ENCODE measurements around the gene KLHL10.

Gene KLHL10

GRCh38 chr17:41818024-41818423 is 19.6 kb upstream of the KLHL10 start:
- Histone ChIP-seq H3K27me3 (replicated peaks; ENCODE audit: insufficient read depth, low read length) (peaks cover 9% of the 10 kb centered on the region), H3K79me2 (ENCODE audit: low read length) (no peaks in the 10 kb centered on the region), H4K20me1 (ENCODE audit: insufficient read depth, low read length) (no peaks in the 10 kb centered on the region), H3K9me3 (replicated peaks; ENCODE audit: insufficient read depth, low read length) (no peaks in the 10 kb centered on the region), H3K27ac (ENCODE audit: low read length) (no peak overlapping the region), H3K4me3 (ENCODE audit: low read length) (no peak overlapping the region), H3K9me2 (replicated peaks; ENCODE audit: insufficient read depth, low read length) (no peaks in the 10 kb centered on the region), H3F3A (ENCODE audit: insufficient read depth, low read length) (no peaks in the 10 kb centered on the region), H3K4me1 (ENCODE audit: low read length) (no peaks in the 10 kb centered on the region), H3K36me3 (replicated peaks; ENCODE audit: insufficient read depth, low read length) (no peaks in the 10 kb centered on the region), H2AFZ (ENCODE audit: low read length) (no peak overlapping the region), H3K9ac (ENCODE audit: low read length) (no peak overlapping the region), H3K4me2 (ENCODE audit: low read depth, low read length) (no peak overlapping the region)
- no peak for TF ChIP-seq EZH2 (optimal IDR thresholded peaks at IDR 0.05; ENCODE audit: low read depth, low read length)
- TF ChIP-seq CTCF (IDR thresholded peaks at IDR 0.05; ENCODE audit: low read length): no peak
- no peak for TF ChIP-seq EZH2phosphoT487 (IDR thresholded peaks at IDR 0.05; ENCODE audit: low read length)
- DNase-seq: no peak

GRCh38 chr17:41821776-41822175 is 15.8 kb upstream of the KLHL10 start:
- no peaks in the 10 kb centered on the region for H3K79me2 ChIP-seq (ENCODE audit: low read length)
- H2AFZ ChIP-seq (ENCODE audit: low read length): no peak overlapping the region
- H3K4me2 ChIP-seq (ENCODE audit: low read depth, low read length): no peak overlapping the region
- no peaks in the 10 kb centered on the region for H3K36me3 ChIP-seq (replicated peaks; ENCODE audit: insufficient read depth, low read length)
- no peaks in the 10 kb centered on the region for H3K9me2 ChIP-seq (replicated peaks; ENCODE audit: insufficient read depth, low read length)
- H3F3A ChIP-seq (ENCODE audit: insufficient read depth, low read length): no peaks in the 10 kb centered on the region
- H3K27ac ChIP-seq (ENCODE audit: low read length): no peak overlapping the region
- no peak overlapping the region for H3K4me3 ChIP-seq (ENCODE audit: low read length)
- H3K9me3 ChIP-seq (replicated peaks; ENCODE audit: insufficient read depth, low read length): no peaks in the 10 kb centered on the region
- TF ChIP-seq EZH2phosphoT487 (IDR thresholded peaks at IDR 0.05; ENCODE audit: low read length) (no peak), CTCF (IDR thresholded peaks at IDR 0.05; ENCODE audit: low read length) (no peak), EZH2 (optimal IDR thresholded peaks at IDR 0.05; ENCODE audit: low read depth, low read length) (no peak)
- no peaks in the 10 kb centered on the region for H4K20me1 ChIP-seq (ENCODE audit: insufficient read depth, low read length)
- peaks cover 9% of the 10 kb centered on the region for H3K27me3 ChIP-seq (replicated peaks; ENCODE audit: insufficient read depth, low read length)
- H3K9ac ChIP-seq (ENCODE audit: low read length): no peak overlapping the region
- no peaks in the 10 kb centered on the region for H3K4me1 ChIP-seq (ENCODE audit: low read length)
- DNase-seq: no peak

GRCh38 chr17:41822216-41823140 is 15.1 kb upstream of the KLHL10 start:
- TF ChIP-seq CTCF (IDR thresholded peaks at IDR 0.05; ENCODE audit: low read length) (no peak), EZH2 (optimal IDR thresholded peaks at IDR 0.05; ENCODE audit: low read depth, low read length) (no peak), EZH2phosphoT487 (IDR thresholded peaks at IDR 0.05; ENCODE audit: low read length) (no peak)
- Histone ChIP-seq H3K4me1 (ENCODE audit: low read length) (no peaks in the 10 kb centered on the region), H3F3A (ENCODE audit: insufficient read depth, low read length) (no peaks in the 10 kb centered on the region), H3K27ac (ENCODE audit: low read length) (no peak overlapping the region), H3K9ac (ENCODE audit: low read length) (no peak overlapping the region), H3K9me3 (replicated peaks; ENCODE audit: insufficient read depth, low read length) (no peaks in the 10 kb centered on the region), H3K4me2 (ENCODE audit: low read depth, low read length) (no peak overlapping the region), H3K27me3 (replicated peaks; ENCODE audit: insufficient read depth, low read length) (peaks cover 9% of the 10 kb centered on the region), H2AFZ (ENCODE audit: low read length) (no peak overlapping the region), H3K36me3 (replicated peaks; ENCODE audit: insufficient read depth, low read length) (no peaks in the 10 kb centered on the region), H3K4me3 (ENCODE audit: low read length) (no peak overlapping the region), H4K20me1 (ENCODE audit: insufficient read depth, low read length) (no peaks in the 10 kb centered on the region), H3K79me2 (ENCODE audit: low read length) (no peaks in the 10 kb centered on the region), H3K9me2 (replicated peaks; ENCODE audit: insufficient read depth, low read length) (no peaks in the 10 kb centered on the region)
- DNase-seq: no peak
